GM12872 (cell line): ENCODE data around the gene UQCRC2.
A peak's percentile ranks its signal among the peaks of the same experiment; 100 is the strongest.

ENCODE experiments used
- TF ChIP-seq, protein P1 (sequence below): IDR thresholded peaks from 3 replicates; pipeline ENCODE4 v1.5.1; 2011; ENCODE audit warnings: low read depth, mild to moderate bottlenecking, low read length, moderate library complexity; ENCODE audit not compliant: insufficient read depth

UQCRC2 gene

DNA sequence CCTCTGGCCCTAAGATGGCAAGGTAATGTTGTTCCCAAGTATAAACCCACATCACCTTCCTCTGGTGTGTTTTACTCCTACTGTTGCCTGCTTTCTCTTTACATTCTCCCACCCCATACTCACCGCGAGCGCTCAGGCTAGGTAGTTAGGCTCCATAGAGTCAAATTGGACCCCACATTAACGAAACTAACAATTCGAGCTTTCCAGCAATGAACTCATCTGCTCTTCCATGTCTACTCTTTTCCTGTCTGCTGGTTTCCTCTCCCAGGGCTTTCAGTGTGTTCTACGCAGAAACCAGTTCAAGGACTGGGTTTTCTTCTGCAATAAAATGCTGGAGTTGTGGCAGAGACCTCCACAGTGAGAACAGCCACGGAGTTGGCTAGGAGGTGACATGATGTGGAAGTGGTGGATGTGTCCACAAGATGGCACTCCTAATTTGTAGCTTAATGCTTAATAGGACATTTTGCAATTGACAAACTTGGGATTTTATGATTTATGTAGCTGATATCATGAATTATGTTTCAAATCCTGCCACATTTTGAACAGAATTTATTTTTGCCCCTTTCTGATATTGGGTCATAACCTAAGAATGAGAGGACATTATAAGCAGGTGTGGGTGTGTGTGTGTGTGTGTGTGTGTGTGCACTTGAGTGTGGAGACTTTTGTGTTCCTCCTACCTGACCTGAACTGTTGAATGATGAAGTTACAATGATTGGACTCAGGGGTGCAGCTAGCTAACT lies 2.2 kb upstream of the UQCRC2 start:
- TF ChIP-seq, protein P1, sequence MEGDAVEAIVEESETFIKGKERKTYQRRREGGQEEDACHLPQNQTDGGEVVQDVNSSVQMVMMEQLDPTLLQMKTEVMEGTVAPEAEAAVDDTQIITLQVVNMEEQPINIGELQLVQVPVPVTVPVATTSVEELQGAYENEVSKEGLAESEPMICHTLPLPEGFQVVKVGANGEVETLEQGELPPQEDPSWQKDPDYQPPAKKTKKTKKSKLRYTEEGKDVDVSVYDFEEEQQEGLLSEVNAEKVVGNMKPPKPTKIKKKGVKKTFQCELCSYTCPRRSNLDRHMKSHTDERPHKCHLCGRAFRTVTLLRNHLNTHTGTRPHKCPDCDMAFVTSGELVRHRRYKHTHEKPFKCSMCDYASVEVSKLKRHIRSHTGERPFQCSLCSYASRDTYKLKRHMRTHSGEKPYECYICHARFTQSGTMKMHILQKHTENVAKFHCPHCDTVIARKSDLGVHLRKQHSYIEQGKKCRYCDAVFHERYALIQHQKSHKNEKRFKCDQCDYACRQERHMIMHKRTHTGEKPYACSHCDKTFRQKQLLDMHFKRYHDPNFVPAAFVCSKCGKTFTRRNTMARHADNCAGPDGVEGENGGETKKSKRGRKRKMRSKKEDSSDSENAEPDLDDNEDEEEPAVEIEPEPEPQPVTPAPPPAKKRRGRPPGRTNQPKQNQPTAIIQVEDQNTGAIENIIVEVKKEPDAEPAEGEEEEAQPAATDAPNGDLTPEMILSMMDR, result peak; percentile 48

DNA sequence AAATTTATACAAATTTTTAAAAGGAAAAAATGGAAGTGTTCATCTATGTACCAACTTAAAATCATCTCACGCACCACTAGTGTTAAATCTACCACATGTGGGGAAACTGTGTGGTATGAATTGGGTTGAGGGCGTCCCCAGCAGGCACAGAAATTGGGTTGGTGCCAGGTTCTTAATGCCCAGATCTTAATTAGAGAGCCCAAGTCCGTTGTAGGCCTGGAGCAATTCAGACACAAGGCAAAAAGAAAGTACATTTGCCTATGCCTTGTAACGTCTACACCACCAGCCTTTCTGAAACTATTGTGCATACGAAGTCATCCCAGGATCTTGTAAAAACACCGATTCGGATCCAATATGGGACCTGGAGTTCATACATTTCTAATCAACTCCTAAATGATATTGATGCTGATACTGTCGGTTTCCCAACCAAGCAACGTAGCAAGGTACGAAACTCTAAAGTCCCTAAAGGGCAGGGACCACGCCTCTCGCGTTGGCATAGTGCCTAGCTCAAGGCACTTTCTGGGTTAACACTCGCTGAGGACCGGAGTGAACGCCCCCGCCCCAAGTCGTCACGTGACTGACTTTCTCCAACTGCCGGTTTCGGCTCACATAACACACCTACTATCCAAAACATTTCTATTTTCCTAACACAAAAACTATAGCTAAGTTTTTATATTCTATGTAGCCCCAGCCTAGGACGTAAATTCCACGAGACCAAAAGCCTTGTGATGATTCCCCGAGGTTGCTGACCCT lies 945 bp upstream of the UQCRC2 start:
- TF ChIP-seq, protein P1, result no peak

DNA sequence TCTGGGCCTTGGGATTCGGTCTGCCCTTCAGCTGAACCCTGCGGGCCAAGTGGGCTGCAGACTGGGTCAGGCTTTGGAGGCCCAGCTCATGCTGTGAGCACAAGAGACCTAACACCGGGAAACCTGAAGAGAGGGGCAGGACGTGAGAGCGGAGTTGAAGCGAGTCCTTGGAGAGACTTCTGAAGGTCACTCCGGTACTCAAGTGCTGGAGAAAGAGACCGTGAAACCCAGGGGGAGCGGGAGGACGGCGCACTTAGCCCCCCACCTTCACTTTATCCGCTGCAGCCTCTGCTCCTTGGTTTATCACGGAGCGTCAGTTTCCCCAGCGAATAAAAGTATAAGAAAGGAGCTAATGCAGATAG lies 361 bp downstream of the UQCRC2 start:
- TF ChIP-seq, protein P1, result no peak

GRCh38 chr16:21957714-21958346 lies 4.7 kb downstream of the UQCRC2 start:
- TF ChIP-seq, protein P1, result no peak

DNA sequence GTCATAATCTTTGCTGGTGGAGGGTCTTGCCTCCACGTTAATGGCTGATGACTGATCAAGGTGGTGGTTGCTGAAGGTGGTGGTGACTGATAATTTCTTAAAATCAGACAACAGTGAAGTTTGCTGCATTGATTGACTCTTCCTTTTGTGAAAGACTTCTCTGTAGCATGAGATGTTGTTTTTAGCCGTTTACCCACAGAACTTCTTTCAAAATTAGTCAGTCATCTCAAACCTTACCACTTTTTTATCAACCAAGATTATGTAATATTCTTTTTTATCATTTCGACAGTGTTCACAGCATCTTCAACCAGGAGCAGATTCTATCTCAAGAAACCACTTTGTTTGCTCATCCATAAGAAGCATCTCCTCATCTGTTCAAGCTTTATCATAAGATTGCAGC lies 5.9 kb downstream of the UQCRC2 start:
- TF ChIP-seq, protein P1, result no peak

DNA sequence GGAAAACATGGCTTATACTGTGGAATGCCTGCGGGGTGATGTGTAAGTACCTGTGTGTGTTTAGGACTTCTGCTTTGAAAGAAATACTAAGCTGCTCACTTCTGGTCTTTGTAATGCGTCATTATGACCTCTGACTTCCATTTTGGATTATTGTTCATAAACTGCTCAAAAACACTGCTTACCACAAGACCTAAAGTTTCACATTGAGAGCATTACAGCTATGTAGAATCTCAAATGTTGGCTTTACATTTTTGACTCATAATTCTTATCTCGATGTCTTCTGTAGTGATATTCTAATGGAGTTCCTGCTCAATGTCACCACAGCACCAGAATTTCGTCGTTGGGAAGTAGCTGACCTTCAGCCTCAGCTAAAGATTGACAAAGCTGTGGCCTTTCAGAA lies 9.3 kb downstream of the UQCRC2 start:
- TF ChIP-seq, protein P1, result no peak

DNA sequence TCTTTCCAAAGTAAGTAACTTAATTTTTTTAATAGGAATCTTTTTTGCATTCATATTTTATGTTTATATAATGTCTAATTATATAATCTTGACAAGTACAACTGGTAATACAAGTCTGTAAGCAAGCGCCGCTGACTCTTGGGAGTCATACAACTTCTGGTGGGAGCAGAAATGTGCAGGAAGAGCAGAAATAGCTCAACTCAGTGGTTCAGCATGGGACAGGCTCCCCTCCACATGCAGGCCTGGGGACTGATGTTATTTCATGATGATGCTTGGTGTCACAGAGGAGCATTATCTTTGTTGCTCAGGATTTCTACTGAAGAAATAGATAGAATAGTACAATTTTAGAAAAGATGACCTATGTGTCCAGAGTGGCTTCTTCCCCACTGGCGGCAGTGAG lies 10.7 kb downstream of the UQCRC2 start:
- TF ChIP-seq, protein P1, result no peak
